ENCODE results near the gene USP10.

USP10 gene

DNA sequence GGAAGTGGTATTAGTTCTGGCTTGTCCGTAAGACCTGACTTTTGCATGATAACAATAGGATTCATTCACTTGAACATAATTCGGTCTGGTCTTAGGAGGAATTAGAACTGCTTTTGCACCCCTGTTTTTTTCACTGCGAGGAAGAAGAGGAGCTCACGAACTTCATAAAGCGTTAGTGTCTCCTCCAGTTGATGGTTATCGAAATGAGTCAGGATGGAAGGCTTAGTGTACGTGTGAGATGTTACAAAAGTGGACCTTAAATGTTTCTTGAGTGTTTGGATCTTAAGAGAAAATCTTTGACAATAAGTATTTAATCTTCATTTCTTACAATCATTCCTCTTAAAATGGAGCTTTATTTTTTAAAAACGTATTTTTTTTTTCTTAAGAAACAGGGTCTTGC lies 52.8 kb downstream of the USP10 start:
- DNase-seq (ENCODE audit: low read depth): no peak

DNA sequence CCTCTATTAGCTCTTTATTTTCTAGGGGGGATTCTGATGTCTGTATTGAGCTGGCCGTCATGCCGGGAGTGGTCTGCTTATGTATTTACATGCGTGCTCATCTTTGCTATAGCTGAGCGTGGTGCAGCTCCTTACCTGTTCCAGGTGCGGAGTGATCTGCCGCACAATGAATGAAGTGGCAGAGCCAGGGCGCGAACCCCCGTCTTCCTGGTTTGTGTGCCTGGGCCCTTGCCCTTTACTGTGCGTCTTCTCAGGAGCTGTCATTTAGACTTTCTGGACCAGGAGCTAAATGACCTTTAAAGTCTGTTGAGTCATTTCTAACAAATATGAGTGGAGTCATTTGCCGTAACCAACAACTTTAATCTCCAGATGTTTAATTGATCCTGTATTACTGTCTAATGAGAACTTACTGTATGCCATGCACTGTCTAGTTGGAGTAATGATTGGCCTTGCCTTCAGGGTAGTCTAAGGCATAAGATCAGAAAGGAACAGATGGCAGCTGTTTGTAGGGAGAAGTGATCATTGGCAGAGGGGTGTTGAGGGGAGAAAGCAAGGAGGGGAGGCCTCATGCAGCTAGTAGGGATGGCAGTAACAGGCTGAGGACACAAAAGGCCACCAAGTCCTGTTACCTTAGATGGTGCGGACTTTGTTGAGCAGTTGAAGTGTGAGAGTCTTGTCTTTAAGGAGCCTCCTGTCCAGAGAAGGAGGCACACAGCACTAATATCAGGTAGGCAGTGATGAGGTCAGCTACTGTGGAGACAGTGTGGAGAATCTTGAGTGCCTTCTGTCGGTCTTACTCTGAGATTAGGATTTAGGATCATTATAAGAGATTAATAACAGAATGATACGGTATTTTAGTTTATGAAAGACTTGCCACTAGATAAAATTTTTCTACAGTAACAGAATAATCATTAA lies 53.9 kb downstream of the USP10 start:
- DNase-seq (ENCODE audit: low read depth): no peak

DNA sequence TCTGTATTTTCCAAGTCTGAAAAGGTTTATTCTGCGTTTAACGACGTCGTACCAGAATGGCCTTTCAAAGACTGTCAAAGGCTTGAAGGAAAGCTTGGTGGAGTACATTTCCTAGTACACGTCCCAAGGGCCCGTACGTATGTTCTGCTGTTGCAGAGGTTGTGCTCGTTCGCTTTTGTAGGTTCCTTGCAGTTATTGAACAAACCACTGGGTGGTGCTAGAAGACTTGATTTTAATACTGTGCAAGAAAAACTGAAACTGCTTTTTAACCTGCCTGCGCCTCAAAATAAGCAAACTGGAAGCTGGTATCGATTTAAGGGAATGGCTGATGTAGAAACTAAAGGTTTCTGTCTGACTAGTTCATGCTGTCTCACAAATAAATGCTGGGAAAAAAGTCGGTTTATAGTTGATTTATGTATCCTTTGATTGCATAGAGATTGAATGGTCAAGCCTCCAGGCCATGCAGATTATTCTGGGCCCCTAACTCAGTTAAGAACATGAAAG lies 54.6 kb downstream of the USP10 start:
- DNase-seq (ENCODE audit: low read depth): no peak

DNA sequence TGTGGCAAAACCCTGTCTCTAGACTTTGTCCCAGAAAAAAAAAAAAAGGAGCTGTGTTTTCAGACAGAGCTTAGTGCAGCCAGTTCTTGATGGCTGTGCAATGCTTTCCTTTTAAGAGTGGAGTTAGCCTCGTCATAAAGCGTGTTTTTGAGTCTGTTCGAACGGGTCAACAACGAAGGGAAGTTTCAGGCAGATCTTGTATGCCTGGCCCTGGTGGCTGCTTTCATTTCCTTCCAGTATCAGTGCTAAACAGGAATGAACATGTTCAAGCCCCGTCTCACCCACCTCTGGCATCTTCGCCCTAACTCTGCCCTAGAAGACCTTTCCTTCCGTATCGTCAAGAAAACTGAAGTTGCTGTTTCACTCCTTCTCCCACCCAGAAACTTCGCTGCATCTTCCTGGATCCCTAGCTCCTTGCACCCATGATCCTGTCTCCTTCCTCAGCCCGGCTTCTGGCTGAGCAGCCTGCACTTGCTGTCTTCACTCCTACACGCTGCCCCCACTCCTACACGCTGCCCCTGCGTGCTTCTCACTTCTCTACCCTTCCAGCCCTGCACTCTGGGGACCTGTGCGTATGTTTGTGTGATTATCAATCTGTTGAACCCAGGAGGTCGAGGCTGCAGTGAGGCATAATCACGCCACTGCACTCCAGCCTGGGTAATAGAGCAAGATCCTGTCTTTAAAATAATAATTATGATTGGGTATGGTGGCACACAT lies 55.3 kb downstream of the USP10 start:
- DNase-seq (ENCODE audit: low read depth): no peak

GRCh38 chr16:84756830-84757229 lies 57.0 kb downstream of the USP10 start:
- no peak for DNase-seq (ENCODE audit: low read depth)

DNA sequence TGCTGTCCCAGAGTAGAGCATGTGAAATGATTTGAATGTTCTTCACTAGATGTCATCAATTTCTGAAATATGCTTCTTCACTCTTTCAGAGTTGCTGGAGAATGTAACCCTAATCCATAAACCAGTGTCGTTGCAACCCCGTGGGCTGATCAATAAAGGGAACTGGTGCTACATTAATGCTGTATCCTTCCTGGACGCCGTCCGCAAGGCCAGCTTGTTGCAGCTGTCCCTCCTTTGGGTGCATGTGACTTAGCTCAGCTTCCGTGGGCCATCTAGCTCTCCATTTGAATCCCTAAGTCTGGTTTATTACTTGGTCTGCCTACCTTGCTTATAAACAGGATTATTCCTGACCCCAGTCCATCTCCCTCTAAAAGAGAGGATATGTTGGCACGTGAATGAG lies 58.8 kb downstream of the USP10 start:
- no peak for DNase-seq (ENCODE audit: low read depth)

- no peak for DNase-seq (ENCODE audit: low read depth)
Observed at GRCh38 chr16:84759061-84759460, 59.3 kb downstream of the USP10 start.

- no peak for DNase-seq (ENCODE audit: low read depth)
Observed at GRCh38 chr16:84759906-84760305, 60.1 kb downstream of the USP10 start.

- no peak for DNase-seq (ENCODE audit: low read depth)
Observed at GRCh38 chr16:84761448-84762368, 61.9 kb downstream of the USP10 start.

DNA sequence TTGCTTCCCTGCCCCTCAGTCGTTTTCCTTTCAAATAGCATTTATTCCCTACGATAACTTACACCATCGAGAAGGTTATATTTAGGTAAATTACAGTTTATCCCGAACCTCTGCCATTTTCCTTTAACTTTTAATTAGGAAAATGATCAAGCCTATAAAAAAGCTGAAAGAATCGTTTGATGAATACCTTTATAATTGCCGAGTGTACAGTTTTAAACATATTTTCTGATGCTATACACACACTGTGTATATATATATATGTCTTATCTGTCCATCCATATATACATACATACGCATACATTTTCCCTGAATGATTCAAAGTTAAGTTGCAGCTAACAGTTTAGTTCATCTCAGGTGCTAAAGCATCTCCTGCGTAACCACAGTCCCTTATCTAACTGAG lies 63.4 kb downstream of the USP10 start:
- DNase-seq (ENCODE audit: low read depth): no peak

DNA sequence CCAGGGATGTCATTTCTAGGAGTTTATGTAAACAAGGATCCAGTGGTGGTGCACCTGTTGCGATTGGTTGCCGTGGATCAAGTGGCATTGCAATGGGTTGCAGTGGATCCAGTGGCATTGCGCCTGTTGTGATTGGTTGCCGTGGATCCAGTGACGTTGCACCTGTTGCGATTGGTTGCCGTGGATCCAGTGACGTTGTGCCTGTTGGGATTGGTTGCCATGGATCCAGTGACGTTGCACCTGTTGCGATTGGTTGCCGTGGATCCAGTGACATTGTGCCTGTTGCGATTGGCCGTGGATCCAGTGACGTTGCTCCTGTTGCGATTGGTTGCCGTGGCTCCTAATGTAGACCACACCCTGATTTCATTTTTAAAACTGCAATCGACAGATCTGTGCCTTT lies 63.8 kb downstream of the USP10 start:
- no peak for DNase-seq (ENCODE audit: low read depth)

GRCh38 chr16:84764970-84765369 lies 65.2 kb downstream of the USP10 start:
- DNase-seq (ENCODE audit: low read depth): no peak

DNA sequence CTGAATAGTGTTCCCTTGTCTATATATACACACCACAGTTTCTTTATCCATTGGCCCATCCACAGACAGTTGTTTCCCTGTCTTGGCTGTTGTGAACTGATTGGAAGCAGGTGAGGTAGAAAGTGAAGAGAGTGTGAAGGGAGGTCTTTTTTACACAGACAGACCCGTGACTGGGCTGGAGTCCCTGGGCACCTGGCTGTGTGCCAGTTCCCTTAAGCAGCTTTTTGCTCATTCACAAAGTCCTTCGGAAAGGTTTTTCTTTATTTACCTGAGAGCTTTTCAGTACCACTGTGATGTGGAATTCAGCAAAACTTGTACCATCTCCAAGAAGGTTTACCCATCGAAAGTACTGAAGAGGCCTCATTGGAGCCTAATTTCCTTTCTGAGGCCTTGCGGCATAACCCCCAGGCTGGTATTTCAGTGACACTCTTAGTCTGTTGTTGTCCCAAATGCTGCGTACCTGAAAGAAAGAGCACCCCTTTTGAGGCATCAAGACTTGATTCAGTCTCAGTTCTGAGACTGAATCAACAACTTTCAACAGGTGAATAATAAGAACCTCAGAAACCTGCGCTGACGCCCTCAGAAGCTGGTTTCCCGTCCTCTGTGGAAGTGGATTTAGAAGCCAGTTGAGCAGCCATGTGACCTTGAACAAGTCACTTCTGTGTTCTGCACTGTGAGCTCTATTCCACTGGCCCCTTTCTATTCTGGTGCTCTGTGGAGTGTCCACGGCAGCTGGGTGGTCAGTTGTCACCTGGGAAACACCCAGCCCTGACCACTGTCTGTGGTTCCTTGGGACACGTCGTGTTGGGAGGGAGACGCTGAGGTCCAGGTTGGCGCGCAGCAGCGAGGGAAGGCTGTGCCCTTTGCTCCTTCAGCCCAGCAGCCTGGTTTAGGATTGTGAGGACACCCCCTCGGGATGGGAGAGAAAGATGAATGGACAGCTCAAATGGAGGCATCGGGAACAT lies 66.1 kb downstream of the USP10 start:
- DNase-seq (ENCODE audit: low read depth): no peak

DNA sequence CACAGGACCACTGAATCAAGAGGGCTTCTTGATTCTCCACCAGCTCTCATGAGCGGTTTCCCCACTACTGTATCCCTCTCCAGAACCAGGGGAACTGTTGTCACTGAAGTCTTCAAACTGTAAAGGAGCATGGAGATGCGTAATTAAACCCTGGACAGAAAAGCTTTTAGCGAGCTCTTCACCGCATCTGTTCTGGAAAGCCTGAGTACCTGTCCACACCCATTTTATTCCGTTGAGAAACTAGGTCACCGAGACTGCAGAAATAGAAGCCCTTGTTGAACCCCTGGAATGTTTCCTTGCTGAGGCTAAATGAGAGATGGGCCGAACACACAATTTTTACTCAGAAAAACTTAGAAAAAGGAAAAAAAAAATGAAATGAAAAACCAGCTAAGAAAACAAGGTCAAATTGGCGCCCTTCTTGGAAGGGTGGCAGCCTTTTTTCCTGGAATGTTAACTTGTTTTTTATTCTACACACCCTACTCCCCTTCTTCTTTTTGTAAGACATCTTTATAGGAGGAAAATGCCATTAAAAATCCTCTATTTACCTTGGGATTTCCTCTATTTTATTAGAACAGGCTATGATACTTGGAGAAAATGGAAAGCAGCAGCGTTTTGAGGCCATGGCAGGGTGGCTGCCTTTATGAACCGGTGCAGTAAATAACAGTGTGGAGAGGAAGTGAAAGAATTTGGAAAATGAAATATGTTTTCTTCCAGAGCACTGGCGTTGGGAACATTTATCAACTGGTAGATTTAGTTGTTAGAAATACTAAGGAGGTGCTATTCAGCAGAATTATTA lies 67.4 kb downstream of the USP10 start:
- no peak for DNase-seq (ENCODE audit: low read depth)

DNA sequence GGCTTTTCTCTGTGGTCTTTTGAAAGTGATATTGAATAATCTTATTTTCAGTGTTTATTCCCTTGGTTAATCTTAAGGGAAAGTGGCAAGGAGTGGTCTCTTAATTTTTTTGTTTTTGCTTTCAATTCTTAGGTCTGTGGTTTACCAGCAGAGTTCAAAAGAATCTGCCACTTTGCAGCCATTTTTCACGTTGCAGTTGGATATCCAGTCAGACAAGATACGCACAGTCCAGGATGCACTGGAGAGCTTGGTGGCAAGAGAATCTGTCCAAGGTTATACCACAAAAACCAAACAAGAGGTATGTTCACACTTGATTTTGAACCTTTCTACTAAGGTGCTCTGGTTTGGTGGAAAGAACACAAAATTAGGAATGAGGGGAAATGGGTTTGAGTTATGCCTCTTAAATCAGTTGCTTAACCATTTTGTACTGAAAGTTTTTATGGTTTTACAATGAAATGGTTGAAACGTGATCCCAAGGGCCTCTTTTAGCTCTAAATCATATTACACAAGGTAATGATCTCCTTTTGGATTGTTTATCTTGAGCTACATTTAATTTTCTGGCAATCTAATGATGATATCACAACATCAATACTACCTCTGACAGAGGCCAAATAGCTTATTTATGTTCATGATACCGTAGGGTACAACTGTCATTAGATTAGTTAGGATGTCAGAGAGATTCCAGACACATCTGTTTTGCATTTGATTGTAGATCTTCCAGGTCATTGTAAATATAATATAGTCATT lies 68.4 kb downstream of the USP10 start:
- no peak for DNase-seq (ENCODE audit: low read depth)

- no peak for DNase-seq (ENCODE audit: low read depth)
Observed at GRCh38 chr16:84768808-84769197, 69.0 kb downstream of the USP10 start.

GRCh38 chr16:84769416-84769815 lies 69.6 kb downstream of the USP10 start:
- DNase-seq (ENCODE audit: low read depth): no peak

GRCh38 chr16:84773312-84773711 lies 73.5 kb downstream of the USP10 start:
- DNase-seq (ENCODE audit: low read depth): no peak

GRCh38 chr16:84774810-84775209 lies 75.0 kb downstream of the USP10 start:
- no peak for DNase-seq (ENCODE audit: low read depth)

All from stimulated activated CD8-positive, alpha-beta memory T cell treated with anti-CD3 and anti-CD28 coated beads, Interleukin-7, amount 100 ng/mL, for 24 hours (primary cell).